Thyroid gland (tissue), 4 donors: Measurements from ENCODE around the gene KIF2C. TPM values are rescaled to one million over a fixed set of nuclear protein-coding genes. Genes with fewer than 3 reads are reported as not detected.
A peak's percentile ranks its signal among the peaks of the same experiment; 100 is the strongest.

ENCODE experiments used
- DNase-seq, 2 donors: peaks; one replicate each; pipeline ENCODE4 v3.0.0-alpha.2; 2019
- H3K27ac ChIP-seq, 3 donors: fragments of 200-600 bp; sonication (generic); 1 replicate in 2 of 3; 2 replicates in 1 of 3; pipeline ENCODE4 v1.5.1; 2016 to 2019; ENCODE audit warnings: mild to moderate bottlenecking in 1 of 3, moderate library complexity in 1 of 3
- H3K27me3 ChIP-seq: fragments of 200-600 bp; sonication (generic); one replicate; pipeline ENCODE4 v1.5.1; 2019
- H3K36me3 ChIP-seq, 2 donors: fragments of 200-600 bp; sonication (generic); one replicate each; pipeline ENCODE4 v1.5.1; 2016 to 2019
- H3K4me1 ChIP-seq, 2 donors: fragments of 200-600 bp; sonication (generic); one replicate each; pipeline ENCODE4 v1.5.1; 2017 to 2019
- H3K4me3 ChIP-seq, 3 donors: fragments of 200-600 bp; sonication (generic); replicated peaks in 1 of 3; 1 replicate in 2 of 3; 2 replicates in 1 of 3; pipeline ENCODE4 v1.5.1; 2016; ENCODE audit warnings: mild to moderate bottlenecking in 1 of 3
- H3K9me3 ChIP-seq: fragments of 200-600 bp; sonication (generic); one replicate; pipeline ENCODE4 v1.5.1; 2017
- POLR2A ChIP-seq, 2 donors: fragments of 450-650 bp; IDR thresholded peaks; one replicate each; pipeline ENCODE4 v1.6.1; 2017; ENCODE audit warnings: antibody characterized with exemption in 2 of 2, mild to moderate bottlenecking in 2 of 2, moderate library complexity in 1 of 2
- WGBS, 2 donors: methylation state at CpG; one replicate each; pipeline ENCODE4 v1.1.5; 2017; 5-methylcytosine and 5-hydroxymethylcytosine counted together
- intact Hi-C: fragments of 100-400 bp; cut with DNase I; formaldehyde crosslinking; loops from one replicate; pipeline ENCODE4 v1.15.1; 2023
- total RNA-seq, 4 donors: library from RNA; depleted of rRNA; stranded (reverse); fragments of >200 nt; gene quantifications; one replicate each; pipeline ENCODE4 v1.2.3, GENCODE V29; 2016
- TF ChIP-seq, protein P1 (sequence below), 6 experiments: fragments of 200-600 bp in 3 of 6; fragments of 450-650 bp in 3 of 6; sonication (generic) in 3 of 6; IDR thresholded peaks; one replicate each; pipeline ENCODE4 v1.5.1; 2016 to 2019; ENCODE audit warnings: antibody characterized with exemption in 6 of 6, mild to moderate bottlenecking in 2 of 6, inconsistent platforms in 1 of 6, moderate library complexity in 1 of 6

KIF2C gene
- total RNA-seq, 4 donors from 2014 or later = 0.63 to 1.2 (median 1.0) TPM

DNA sequence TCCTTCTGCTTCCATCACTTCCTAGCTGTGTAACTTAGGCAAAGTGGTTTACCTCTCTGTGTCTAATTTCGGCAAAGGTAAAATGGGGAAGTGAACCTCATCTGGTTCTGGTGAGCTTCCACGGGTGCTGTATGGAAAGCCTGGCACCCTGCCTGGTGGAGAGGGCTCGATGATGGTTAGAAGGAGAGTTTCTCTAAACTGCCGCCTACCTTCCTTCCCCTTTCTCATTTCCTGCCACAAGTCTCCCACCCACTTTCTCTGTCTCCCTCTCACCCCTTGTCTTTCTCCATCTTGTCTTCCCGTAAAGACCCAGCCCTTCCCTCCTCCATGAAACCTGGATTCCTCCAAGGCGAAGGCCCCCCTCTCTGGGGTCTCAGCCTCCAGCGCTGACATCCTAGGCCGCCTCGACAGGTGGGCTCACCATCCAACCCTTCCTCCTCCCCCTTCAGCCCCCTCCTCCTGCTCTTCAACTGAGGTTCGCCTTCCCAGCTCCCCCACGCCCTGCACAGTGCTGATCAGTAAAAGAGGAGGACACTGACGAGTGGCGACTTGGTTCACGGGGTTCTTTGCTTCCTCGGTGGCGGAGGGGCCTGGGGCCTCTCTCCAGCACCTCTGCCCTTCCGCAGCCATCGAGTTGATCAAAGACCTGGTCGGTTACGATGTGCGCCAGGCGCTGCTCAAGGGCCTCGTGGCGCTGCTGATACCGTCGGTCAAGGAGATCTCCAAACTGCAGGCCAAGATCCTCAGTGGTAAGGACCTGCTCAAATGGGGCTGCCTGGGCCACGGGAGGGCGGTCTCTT lies 15.9 kb upstream of the KIF2C start:
- H3K27me3 ChIP-seq = no peaks in the 10 kb centered on the region
- DNase-seq = no peak
- no peaks in the 10 kb centered on the region for H3K36me3 ChIP-seq
- no peaks in the 10 kb centered on the region for H3K9me3 ChIP-seq
- intact Hi-C loops = loop anchor here (10.0 kb wide), 1 partner anchor 61 kb away; the partner anchor contains the start of gene BEST4
- H3K27ac ChIP-seq = no peak overlapping the region
- no peaks in the 10 kb centered on the region for H3K4me1 ChIP-seq
- WGBS, 2 donors = 80 to 90% methylated on average over 23 to 26 of the region's 28 CpGs
- no peak overlapping the region for H3K4me3 ChIP-seq
- TF ChIP-seq POLR2A (IDR thresholded peaks at IDR 0.05) = no peak
- TF ChIP-seq, protein P1, sequence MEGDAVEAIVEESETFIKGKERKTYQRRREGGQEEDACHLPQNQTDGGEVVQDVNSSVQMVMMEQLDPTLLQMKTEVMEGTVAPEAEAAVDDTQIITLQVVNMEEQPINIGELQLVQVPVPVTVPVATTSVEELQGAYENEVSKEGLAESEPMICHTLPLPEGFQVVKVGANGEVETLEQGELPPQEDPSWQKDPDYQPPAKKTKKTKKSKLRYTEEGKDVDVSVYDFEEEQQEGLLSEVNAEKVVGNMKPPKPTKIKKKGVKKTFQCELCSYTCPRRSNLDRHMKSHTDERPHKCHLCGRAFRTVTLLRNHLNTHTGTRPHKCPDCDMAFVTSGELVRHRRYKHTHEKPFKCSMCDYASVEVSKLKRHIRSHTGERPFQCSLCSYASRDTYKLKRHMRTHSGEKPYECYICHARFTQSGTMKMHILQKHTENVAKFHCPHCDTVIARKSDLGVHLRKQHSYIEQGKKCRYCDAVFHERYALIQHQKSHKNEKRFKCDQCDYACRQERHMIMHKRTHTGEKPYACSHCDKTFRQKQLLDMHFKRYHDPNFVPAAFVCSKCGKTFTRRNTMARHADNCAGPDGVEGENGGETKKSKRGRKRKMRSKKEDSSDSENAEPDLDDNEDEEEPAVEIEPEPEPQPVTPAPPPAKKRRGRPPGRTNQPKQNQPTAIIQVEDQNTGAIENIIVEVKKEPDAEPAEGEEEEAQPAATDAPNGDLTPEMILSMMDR (IDR thresholded peaks at IDR 0.05) = no peak

DNA sequence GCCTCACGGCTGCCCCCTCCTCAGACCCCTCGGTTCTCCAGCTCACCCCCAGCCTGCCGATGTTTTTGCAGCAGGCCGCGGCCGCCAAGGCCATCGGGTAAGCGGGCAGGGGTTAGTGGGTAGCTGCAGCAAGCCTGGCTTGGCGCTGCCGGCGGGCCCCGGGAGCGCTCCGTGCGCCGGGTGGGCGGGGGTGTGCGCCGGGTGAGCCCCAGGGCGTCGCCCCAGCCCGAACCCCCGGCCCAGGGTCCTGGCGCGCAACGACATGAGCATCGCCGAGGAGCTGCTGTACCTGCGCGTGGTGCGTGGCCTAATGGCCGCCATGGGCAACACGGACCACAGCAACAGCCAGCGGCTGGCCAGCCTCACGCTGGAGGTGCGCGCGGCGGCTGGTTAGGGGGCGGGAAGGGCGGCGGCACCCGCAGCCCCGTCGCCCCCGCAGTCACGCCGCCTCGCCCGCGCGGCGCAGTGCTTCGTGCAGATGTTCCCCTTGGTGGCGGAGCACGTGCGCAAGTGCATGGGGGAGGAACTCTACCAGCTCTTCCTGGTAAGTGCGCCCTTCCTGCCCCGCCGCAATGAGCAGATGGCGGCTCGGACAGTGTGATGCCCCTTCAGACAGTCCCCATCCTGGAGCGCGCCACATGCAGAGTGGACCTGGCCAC lies 15.2 kb upstream of the KIF2C start:
- no peak overlapping the region for H3K4me3 ChIP-seq
- no peak for DNase-seq
- H3K36me3 ChIP-seq = no peaks in the 10 kb centered on the region
- no peaks in the 10 kb centered on the region for H3K27me3 ChIP-seq
- intact Hi-C loops = loop anchor here (10.0 kb wide), 1 partner anchor 60 kb away; the partner anchor contains the start of gene BEST4
- no peaks in the 10 kb centered on the region for H3K9me3 ChIP-seq
- TF ChIP-seq POLR2A (IDR thresholded peaks at IDR 0.05) = no peak
- 77 to 88% methylated on average over 10 to 19 of the region's 64 CpGs for WGBS, 2 donors
- H3K4me1 ChIP-seq = peaks cover 0 to 3% of the 10 kb centered on the region in 2 donors
- no peak overlapping the region for H3K27ac ChIP-seq

DNA sequence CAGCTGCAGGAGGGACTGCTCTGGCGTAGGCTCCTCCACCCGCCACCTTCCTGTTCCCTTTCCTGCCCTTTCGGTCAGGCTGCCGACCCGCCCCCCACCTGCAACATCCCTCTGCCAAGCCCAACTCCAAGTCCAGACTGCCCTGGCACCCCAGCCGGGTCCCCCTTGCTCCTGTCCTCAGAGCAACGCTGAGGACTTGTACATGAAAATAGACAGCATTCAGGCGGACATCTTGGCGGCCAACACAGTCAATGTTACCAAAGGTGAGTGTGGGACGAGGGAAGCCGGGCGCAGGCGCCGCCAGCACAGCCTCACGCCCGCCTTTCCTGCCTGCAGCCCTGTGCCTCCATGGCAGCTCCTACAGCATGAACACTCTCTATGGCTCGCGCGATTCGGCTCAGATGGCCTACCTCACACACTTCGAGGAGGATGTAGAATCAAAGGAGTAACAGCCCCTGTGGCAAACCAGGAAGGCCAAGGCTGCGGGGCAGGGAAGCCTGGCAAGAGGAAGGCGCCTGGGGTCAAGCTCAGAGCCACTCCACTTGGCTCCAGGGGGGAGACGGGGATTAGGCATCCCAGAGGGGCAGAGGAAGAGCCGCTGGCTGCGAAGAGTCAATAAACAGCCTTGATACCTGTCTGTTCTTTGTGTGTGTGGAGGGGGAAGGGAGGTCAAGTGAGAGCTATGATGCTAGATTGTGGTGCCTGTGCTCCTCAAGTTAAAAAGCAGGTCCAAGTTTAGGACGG lies 14.5 kb upstream of the KIF2C start:
- 82 to 90% methylated on average over 25 to 27 of the region's 27 CpGs for WGBS, 2 donors
- no peaks in the 10 kb centered on the region for H3K9me3 ChIP-seq
- H3K4me3 ChIP-seq = no peak overlapping the region
- H3K27ac ChIP-seq = no peak overlapping the region
- intact Hi-C loops = loop anchor here (10.0 kb wide), 1 partner anchor 60 kb away; the partner anchor contains the start of gene BEST4
- TF ChIP-seq, protein P1 (IDR thresholded peaks at IDR 0.05) = no peak
- no peak for TF ChIP-seq POLR2A (IDR thresholded peaks at IDR 0.05)
- no peak for DNase-seq
- peaks cover 4 to 5% of the 10 kb centered on the region in 2 donors for H3K4me1 ChIP-seq
- H3K36me3 ChIP-seq = no peaks in the 10 kb centered on the region
- no peaks in the 10 kb centered on the region for H3K27me3 ChIP-seq

DNA sequence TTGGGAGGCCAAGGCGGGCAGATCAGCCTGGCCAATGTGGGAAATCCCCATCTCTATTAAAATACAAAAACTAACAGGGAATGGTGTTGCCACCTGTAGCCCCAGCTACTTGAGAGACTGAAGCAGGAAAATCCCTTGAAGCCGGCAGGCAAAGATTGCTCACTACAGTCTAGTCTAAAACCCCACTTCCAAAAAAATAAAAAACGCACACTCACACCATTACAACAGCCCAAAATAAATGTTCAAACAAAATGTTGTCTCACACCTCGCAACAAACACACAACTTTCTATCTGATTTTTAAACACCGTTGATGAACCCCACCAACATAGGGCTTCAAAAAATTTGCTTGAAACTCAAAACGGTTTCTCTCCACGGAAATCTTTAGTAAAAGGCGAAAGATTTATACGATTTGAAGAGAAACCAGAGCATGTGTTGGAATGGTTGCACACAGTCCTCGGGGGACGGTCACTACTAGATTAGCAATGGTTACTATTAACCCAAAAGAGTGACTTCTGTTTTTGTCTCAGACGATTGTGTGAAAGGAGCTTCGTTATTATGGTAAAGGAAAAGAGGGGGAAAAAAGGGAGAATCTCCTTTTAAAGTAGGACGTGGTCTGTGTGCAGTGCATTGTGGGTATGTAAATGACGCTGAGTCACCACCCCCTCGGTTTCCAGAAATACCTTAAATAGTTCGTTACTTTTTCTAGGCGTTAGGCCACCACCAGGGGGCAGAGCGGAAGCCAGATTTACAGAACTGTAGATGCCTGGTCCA lies 8.7 kb upstream of the KIF2C start, which contains the start of gene RNU5D-1:
Gene RNU5D-1 (minus strand): TSS at position 430 of the 772 bp plus-strand sequence.
- H3K4me3 ChIP-seq = no peak within 1 kb of the TSS
- DNase-seq = peak; percentile 93 to 97
- intact Hi-C loops = no loop called here
- no peaks in the 10 kb centered on the region for H3K9me3 ChIP-seq
- H3K27ac ChIP-seq = peak within 1 kb of the TSS; percentile 95 to 97 (median 95)
- TF ChIP-seq, protein P1 (IDR thresholded peaks at IDR 0.05) = peak; percentile 54 to 91 (median 78)
- TF ChIP-seq POLR2A (IDR thresholded peaks at IDR 0.05) = peak in 1 of 2 donors; percentile 88
- H3K27me3 ChIP-seq = no peaks in the 10 kb centered on the region
- H3K4me1 ChIP-seq = peaks cover 12 to 15% of the 10 kb centered on the region in 2 donors
- WGBS, 2 donors = 1 to 3% methylated on average over 19 of the region's 19 CpGs
- H3K36me3 ChIP-seq = no peaks in the 10 kb centered on the region
